H9 (cell line): Measurements from ENCODE around the gene LMCD1. TPM values are rescaled to one million over a fixed set of nuclear protein-coding genes. Genes with fewer than 3 reads are reported as not detected.

ENCODE experiments used
- DNase-seq: peaks from one replicate; pipeline ENCODE4 v3.0.0-alpha.2; 2017
- H2AFZ ChIP-seq: one replicate; pipeline ENCODE4 v1.6.1; 2013; ENCODE audit warnings: mild to moderate bottlenecking, low read length, control low read depth, moderate library complexity
- H2AK5ac ChIP-seq: 2 replicates; pipeline ENCODE4 v1.6.1; 2013; ENCODE audit warnings: low read length, control low read depth, mixed read lengths; ENCODE audit not compliant: insufficient read length
- H2BK120ac ChIP-seq: one replicate; pipeline ENCODE4 v1.6.1; 2013; ENCODE audit warnings: low read depth, mild to moderate bottlenecking, low read length, control low read depth, inconsistent platforms; ENCODE audit not compliant: poor library complexity, severe bottlenecking
- H2BK12ac ChIP-seq: 2 replicates; pipeline ENCODE4 v1.6.1; 2013; ENCODE audit warnings: low read length, control low read depth, mixed read lengths, low read depth; ENCODE audit not compliant: insufficient read length
- H2BK15ac ChIP-seq: 2 replicates; pipeline ENCODE4 v1.6.1; 2013; ENCODE audit warnings: low read depth, low read length, control low read depth
- H2BK20ac ChIP-seq: one replicate; pipeline ENCODE4 v1.6.1; 2013; ENCODE audit warnings: low read depth, mild to moderate bottlenecking, low read length, control low read depth, inconsistent platforms; ENCODE audit not compliant: poor library complexity, severe bottlenecking
- H2BK5ac ChIP-seq: 2 replicates; pipeline ENCODE4 v1.6.1; 2013; ENCODE audit warnings: low read length, control low read depth, mixed read lengths; ENCODE audit not compliant: insufficient read length
- H3K14ac ChIP-seq: 2 replicates; pipeline ENCODE4 v1.6.1; 2013; ENCODE audit warnings: low read length, control low read depth; ENCODE audit not compliant: insufficient read depth
- H3K18ac ChIP-seq: 2 replicates; pipeline ENCODE4 v1.6.1; 2013; ENCODE audit warnings: low read depth, mild to moderate bottlenecking, mixed read lengths, low read length, control low read depth; ENCODE audit not compliant: insufficient read length
- H3K23ac ChIP-seq: 2 replicates; pipeline ENCODE4 v1.6.1; 2013; ENCODE audit warnings: low read length, control low read depth, mixed read lengths, low read depth; ENCODE audit not compliant: insufficient read length
- H3K23me2 ChIP-seq: 2 replicates; pipeline ENCODE4 v1.6.1; 2013; ENCODE audit warnings: low read depth, mild to moderate bottlenecking, mixed read lengths, low read length, control low read depth; ENCODE audit not compliant: insufficient read length, poor library complexity, severe bottlenecking
- H3K27ac ChIP-seq: 2 replicates; pipeline ENCODE4 v1.5.1; 2013; ENCODE audit warnings: low read length, control low read depth, mixed read lengths, low read depth; ENCODE audit not compliant: insufficient read length
- H3K27me3 ChIP-seq: 2 replicates; pipeline ENCODE4 v1.6.1; 2013; ENCODE audit warnings: low read length, control low read depth, inconsistent platforms; ENCODE audit not compliant: insufficient read depth
- H3K4ac ChIP-seq: 2 replicates; pipeline ENCODE4 v1.6.1; 2013; ENCODE audit warnings: low read depth, mild to moderate bottlenecking, control low read depth, inconsistent platforms, low read length, moderate library complexity
- H3K4me1 ChIP-seq: 2 replicates; pipeline ENCODE4 v1.6.1; 2013; ENCODE audit warnings: low read length, control low read depth, inconsistent platforms; ENCODE audit not compliant: insufficient read depth
- H3K4me2 ChIP-seq: 2 replicates; pipeline ENCODE4 v1.6.1; 2013; ENCODE audit warnings: low read length, control low read depth, mixed read lengths; ENCODE audit not compliant: insufficient read length, insufficient read depth
- H3K56ac ChIP-seq: 2 replicates; pipeline ENCODE4 v1.6.1; 2013; ENCODE audit warnings: low read depth, mild to moderate bottlenecking, mixed read lengths, low read length, control low read depth; ENCODE audit not compliant: insufficient read length
- H3K79me1 ChIP-seq: 2 replicates; pipeline ENCODE4 v1.6.1; 2013; ENCODE audit warnings: low read depth, mild to moderate bottlenecking, moderate library complexity, low read length, control low read depth, inconsistent platforms; ENCODE audit not compliant: insufficient read depth, poor library complexity, severe bottlenecking
- H3K79me2 ChIP-seq: 2 replicates; pipeline ENCODE4 v1.6.1; 2013; ENCODE audit warnings: low read length, control low read depth, inconsistent platforms; ENCODE audit not compliant: insufficient read depth
- H3K9ac ChIP-seq: 2 replicates; pipeline ENCODE4 v1.6.1; 2013; ENCODE audit warnings: low read length, control low read depth, mixed read lengths; ENCODE audit not compliant: insufficient read length; ENCODE audit errors: extremely low read depth
- H3K9me3 ChIP-seq: one replicate; pipeline ENCODE4 v1.6.1; 2013; ENCODE audit warnings: low read depth, low read length, inconsistent platforms; ENCODE audit not compliant: control insufficient read depth
- H3T11ph ChIP-seq: one replicate; pipeline ENCODE4 v1.6.1; 2013; ENCODE audit warnings: mild to moderate bottlenecking, low read length, control low read depth, inconsistent platforms
- H4K20me1 ChIP-seq: one replicate; pipeline ENCODE4 v1.6.1; 2013; ENCODE audit not compliant: control insufficient read depth, insufficient read length, insufficient read depth
- H4K5ac ChIP-seq: 2 replicates; pipeline ENCODE4 v1.6.1; 2013; ENCODE audit warnings: low read depth, mild to moderate bottlenecking, mixed read lengths, low read length, control low read depth; ENCODE audit not compliant: insufficient read length
- H4K8ac ChIP-seq: replicated peaks from 2 replicates; pipeline ENCODE4 v1.6.1; 2013; ENCODE audit warnings: low read length, control low read depth, mixed read lengths, low read depth; ENCODE audit not compliant: insufficient read length
- H4K91ac ChIP-seq: 2 replicates; pipeline ENCODE4 v1.6.1; 2013; ENCODE audit warnings: low read depth, mild to moderate bottlenecking, moderate library complexity, mixed read lengths, low read length, control low read depth; ENCODE audit not compliant: insufficient read length
- H3K27ac Mint-ChIP-seq, 3 experiments: 2 replicates in 2 of 3; 3 replicates in 1 of 3; pipeline ENCODE4 v1.8.0; 2020 to 2021; ENCODE audit warnings: mixed read lengths in 3 of 3, mild to moderate bottlenecking in 1 of 3, moderate library complexity in 1 of 3
- H3K27me3 Mint-ChIP-seq: 2 replicates; pipeline ENCODE4 v1.8.0; 2021; ENCODE audit warnings: low read depth, mild to moderate bottlenecking, moderate library complexity, mixed read lengths
- H3K36me3 Mint-ChIP-seq, 3 experiments: 2 replicates in 2 of 3; 3 replicates in 1 of 3; pipeline ENCODE4 v1.8.0; 2020 to 2021; ENCODE audit warnings: low read depth in 3 of 3, mixed read lengths in 3 of 3; ENCODE audit not compliant: insufficient read depth in 1 of 3
- H3K4me1 Mint-ChIP-seq, 2 experiments: 2 replicates each; pipeline ENCODE4 v1.8.0; 2020; ENCODE audit warnings: mixed read lengths in 2 of 2
- H3K4me3 Mint-ChIP-seq, 2 experiments: 2 replicates in 1 of 2; 3 replicates in 1 of 2; pipeline ENCODE4 v1.8.0; 2020 to 2021; ENCODE audit warnings: mild to moderate bottlenecking in 2 of 2, mixed read lengths in 2 of 2, moderate library complexity in 1 of 2
- H3K9me3 Mint-ChIP-seq, 2 experiments: 2 replicates in 1 of 2; 3 replicates in 1 of 2; pipeline ENCODE4 v1.8.0; 2020; ENCODE audit warnings: mild to moderate bottlenecking in 2 of 2, mixed read lengths in 2 of 2, moderate library complexity in 1 of 2
- WGBS: extraction: QIAGEN DNeasy Blood & Tissue Kit; methylation state at CpG from one replicate; pipeline ENCODE4 v1.1.7; 2013; ENCODE audit warnings: missing lambda C conversion rate, low lambda C conversion rate, mixed read lengths; ENCODE audit not compliant: insufficient read length; ENCODE audit errors: extremely low coverage; 5-methylcytosine and 5-hydroxymethylcytosine counted together
- total RNA-seq: library from RNA; stranded (reverse); gene quantifications from 2 replicates; pipeline ENCODE4 v1.2.1, GENCODE V29; 2021
- TF ChIP-seq, protein P1 (sequence below): fragments of 200-600 bp; sonication (generic); conservative IDR thresholded peaks from 3 replicates; pipeline ENCODE4 v1.8.0; 2021; ENCODE audit warnings: antibody characterized with exemption, mild to moderate bottlenecking

Gene LMCD1
- total RNA-seq, 1 experiment from 2014 or later = 19.2 TPM

DNA sequence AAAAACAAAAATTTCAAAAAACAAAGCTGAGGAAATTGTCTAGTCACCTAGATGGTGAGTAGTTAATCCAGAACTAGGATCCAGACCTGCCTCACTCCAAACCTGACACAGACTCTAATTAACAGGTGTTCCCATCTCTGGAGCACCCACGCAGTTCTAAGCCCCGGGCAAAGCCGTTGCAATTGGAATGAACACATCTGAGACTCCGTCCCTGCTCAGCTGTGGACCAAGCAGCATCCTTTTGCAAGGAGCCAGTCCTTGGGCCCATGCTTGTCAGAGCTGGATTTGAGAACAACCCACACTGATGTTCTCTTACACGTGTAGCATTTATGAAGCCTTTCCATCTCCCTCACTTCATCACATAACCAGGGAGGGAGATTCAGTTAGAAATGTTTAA is 54.8 kb downstream of the LMCD1 start:
- H2BK5ac ChIP-seq = no peak overlapping the region
- no peak overlapping the region for H2AK5ac ChIP-seq
- H3K27ac ChIP-seq = no peak overlapping the region
- no peaks in the 10 kb centered on the region; the same call in 1 of the 2 replicates for H3K4me1 ChIP-seq
- H4K8ac ChIP-seq = no peak overlapping the region
- H2BK20ac ChIP-seq = no peak overlapping the region
- Mint-ChIP-seq H3K9me3 (no peaks in the 10 kb centered on the region), H3K36me3 (peaks cover 0 to 16% (median 2%) of the 10 kb centered on the region in 3 experiments; a peak in 3 of 7 replicates), H3K27me3 (no peaks in the 10 kb centered on the region), H3K4me3 (no peak overlapping the region), H3K27ac (no peak overlapping the region), H3K4me1 (peaks cover 17 to 33% of the 10 kb centered on the region in 2 experiments)
- H3K14ac ChIP-seq = no peak overlapping the region
- no peak overlapping the region for H4K5ac ChIP-seq
- H3K4ac ChIP-seq = no peak overlapping the region
- DNase-seq = no peak
- no peak overlapping the region for H2BK120ac ChIP-seq
- WGBS = no CpG with 5 or more reads among the region's 5 CpGs
- no peak overlapping the region for H3K18ac ChIP-seq
- H2AFZ ChIP-seq = no peak overlapping the region
- H4K91ac ChIP-seq = no peak overlapping the region
- H3K23me2 ChIP-seq = no peaks in the 10 kb centered on the region
- no peak overlapping the region for H3K56ac ChIP-seq
- no peak overlapping the region for H2BK15ac ChIP-seq
- no peaks in the 10 kb centered on the region for H3K79me2 ChIP-seq
- H3K79me1 ChIP-seq = no peaks in the 10 kb centered on the region
- no peak overlapping the region for H2BK12ac ChIP-seq
- H3K23ac ChIP-seq = no peak overlapping the region
- no peak overlapping the region for H3K4me2 ChIP-seq
- no peak overlapping the region for H3K9ac ChIP-seq
- TF ChIP-seq, protein P1, sequence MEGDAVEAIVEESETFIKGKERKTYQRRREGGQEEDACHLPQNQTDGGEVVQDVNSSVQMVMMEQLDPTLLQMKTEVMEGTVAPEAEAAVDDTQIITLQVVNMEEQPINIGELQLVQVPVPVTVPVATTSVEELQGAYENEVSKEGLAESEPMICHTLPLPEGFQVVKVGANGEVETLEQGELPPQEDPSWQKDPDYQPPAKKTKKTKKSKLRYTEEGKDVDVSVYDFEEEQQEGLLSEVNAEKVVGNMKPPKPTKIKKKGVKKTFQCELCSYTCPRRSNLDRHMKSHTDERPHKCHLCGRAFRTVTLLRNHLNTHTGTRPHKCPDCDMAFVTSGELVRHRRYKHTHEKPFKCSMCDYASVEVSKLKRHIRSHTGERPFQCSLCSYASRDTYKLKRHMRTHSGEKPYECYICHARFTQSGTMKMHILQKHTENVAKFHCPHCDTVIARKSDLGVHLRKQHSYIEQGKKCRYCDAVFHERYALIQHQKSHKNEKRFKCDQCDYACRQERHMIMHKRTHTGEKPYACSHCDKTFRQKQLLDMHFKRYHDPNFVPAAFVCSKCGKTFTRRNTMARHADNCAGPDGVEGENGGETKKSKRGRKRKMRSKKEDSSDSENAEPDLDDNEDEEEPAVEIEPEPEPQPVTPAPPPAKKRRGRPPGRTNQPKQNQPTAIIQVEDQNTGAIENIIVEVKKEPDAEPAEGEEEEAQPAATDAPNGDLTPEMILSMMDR = no peak
- H3K27me3 ChIP-seq = no peaks in the 10 kb centered on the region
- no peaks in the 10 kb centered on the region for H4K20me1 ChIP-seq
- H3K9me3 ChIP-seq = no peaks in the 10 kb centered on the region
- H3T11ph ChIP-seq = no peak overlapping the region
